Jurkat, Clone E6-1 (cell line): ENCODE data around the gene IL3.
A peak's percentile ranks its signal among the peaks of the same experiment; 100 is the strongest.
"Not testable (repeated sequence)": the region's sequence is repeated elsewhere in the genome, so short reads cannot be mapped to it uniquely, and the experiment has no call there.

Experiments used
- DNase-seq: peaks from one replicate; pipeline ENCODE4 v3.0.0-alpha.2; 2011; ENCODE audit warnings: low read depth, low spot score
- H3K4me3 ChIP-seq: 2 replicates; pipeline ENCODE4 v1.5.1; 2011; ENCODE audit warnings: mild to moderate bottlenecking, low read length, control low read depth, moderate library complexity

IL3 gene

GRCh38 chr5:132102101-132102701 is 41.7 kb downstream of the IL3 start:
- DNase-seq = no peak
- H3K4me3 ChIP-seq = no peak overlapping the region

GRCh38 chr5:132102944-132103331 is 42.5 kb downstream of the IL3 start:
- DNase-seq = no peak
- H3K4me3 ChIP-seq = peak overlapping the region; percentile 16

GRCh38 chr5:132103332-132103951 is 43.0 kb downstream of the IL3 start:
- peak overlapping the region; percentile 16 for H3K4me3 ChIP-seq
- peak; percentile 95 for DNase-seq

- peak; percentile 60 for DNase-seq
- peak overlapping the region; percentile 36 for H3K4me3 ChIP-seq
These were observed 43.5 kb downstream of the IL3 start for GRCh38 chr5:132103969-132104391.

- DNase-seq = no peak
- no peak overlapping the region for H3K4me3 ChIP-seq
These were observed 44.1 kb downstream of the IL3 start for GRCh38 chr5:132104556-132104955.

GRCh38 chr5:132105688-132106087 is 45.2 kb downstream of the IL3 start:
- no peak overlapping the region for H3K4me3 ChIP-seq
- DNase-seq = no peak

- H3K4me3 ChIP-seq, DNase-seq: not testable (repeated sequence)
These were observed 48.0 kb downstream of the IL3 start for GRCh38 chr5:132108495-132108894.

GRCh38 chr5:132108957-132109356 is 48.5 kb downstream of the IL3 start:
- not testable (repeated sequence) for H3K4me3 ChIP-seq, DNase-seq

GRCh38 chr5:132109494-132110053 is 49.1 kb downstream of the IL3 start:
- DNase-seq = no peak
- no peak overlapping the region for H3K4me3 ChIP-seq

GRCh38 chr5:132110195-132110594 is 49.7 kb downstream of the IL3 start:
- DNase-seq = no peak
- H3K4me3 ChIP-seq = no peak overlapping the region

GRCh38 chr5:132110930-132111329 is 50.5 kb downstream of the IL3 start:
- peak; percentile 50 for DNase-seq
- H3K4me3 ChIP-seq = no peak overlapping the region

- H3K4me3 ChIP-seq = no peak overlapping the region
- DNase-seq = no peak
These were observed 51.7 kb downstream of the IL3 start for GRCh38 chr5:132112111-132112510.
